Measurements from ENCODE around the gene ATP8A2.

DNA sequence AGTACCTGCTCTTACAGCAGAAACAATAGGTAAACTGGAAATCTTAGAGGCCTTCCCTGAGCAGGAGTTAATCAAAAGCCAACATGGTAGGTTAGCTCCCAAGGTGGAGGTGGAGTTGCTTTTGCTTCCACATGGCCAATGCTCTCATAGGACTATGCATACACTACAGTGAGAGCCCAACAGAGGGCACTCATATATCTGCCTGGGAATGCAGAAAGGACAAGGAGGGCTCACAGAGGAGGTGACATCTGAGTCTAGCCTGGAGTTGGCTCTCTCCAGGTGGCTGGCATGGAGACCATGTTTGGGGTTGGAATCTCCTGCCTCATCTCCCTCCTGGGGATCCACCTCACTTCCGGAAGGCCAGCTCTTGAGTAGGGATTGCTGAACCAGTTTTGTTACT lies 34.6 kb downstream of the ATP8A2 start:
- TF ChIP-seq POLR2A (IDR thresholded peaks at IDR 0.05) (no peak), POLR2AphosphoS5 (IDR thresholded peaks at IDR 0.05) (no peak)
